Prostate gland (tissue), 2 donors: ENCODE results near the gene MAP4K4. TPM values are rescaled to one million over a fixed set of nuclear protein-coding genes. Genes with fewer than 3 reads are reported as not detected.

ENCODE experiments used
- DNase-seq: peaks from one replicate; pipeline ENCODE4 v3.0.0-alpha.2; 2019; ENCODE audit warnings: low spot score
- H3K27ac ChIP-seq, 2 donors: fragments of 200-600 bp; sonication (generic); 2 replicates each; pipeline ENCODE4 v1.5.1; 2017 to 2019
- H3K27me3 ChIP-seq: fragments of 200-600 bp; sonication (generic); replicated peaks from 2 replicates; pipeline ENCODE4 v1.5.1; 2019; ENCODE audit not compliant: insufficient read depth
- H3K36me3 ChIP-seq, 2 donors: fragments of 200-600 bp; sonication (generic); 1 replicate in 1 of 2; 2 replicates in 1 of 2; pipeline versions ENCODE4 v1.5.1 to v1.8.1; 2017 to 2019
- H3K4me1 ChIP-seq: fragments of 200-600 bp; sonication (generic); replicated peaks from 2 replicates; pipeline ENCODE4 v1.5.1; 2019
- H3K4me3 ChIP-seq, 2 donors: fragments of 200-600 bp; sonication (generic); 2 replicates each; pipeline ENCODE4 v1.5.1; 2017 to 2019
- H3K9me3 ChIP-seq: fragments of 200-600 bp; sonication (generic); 2 replicates; pipeline ENCODE4 v1.5.1; 2017
- CTCF ChIP-seq, 4 experiments: fragments of 200-600 bp in 2 of 4; fragments of 450-650 bp in 2 of 4; sonication (generic) in 2 of 4; IDR thresholded peaks; 1 replicate in 3 of 4; 2 replicates in 1 of 4; pipeline ENCODE4 v1.5.1; 2016 to 2019; ENCODE audit warnings: antibody characterized with exemption in 4 of 4, mild to moderate bottlenecking in 2 of 4, moderate library complexity in 2 of 4
- POLR2A ChIP-seq: fragments of 450-650 bp; IDR thresholded peaks from one replicate; pipeline ENCODE4 v1.6.1; 2016; ENCODE audit warnings: antibody characterized with exemption, mild to moderate bottlenecking
- POLR2AphosphoS5 ChIP-seq: sonication (generic); formaldehyde crosslinking; IDR thresholded peaks from one replicate; pipeline ENCODE4 v1.6.1; 2017; ENCODE audit warnings: antibody characterized with exemption
- WGBS: methylation state at CpG from one replicate; pipeline ENCODE4 v1.1.5; 2018; 5-methylcytosine and 5-hydroxymethylcytosine counted together
- intact Hi-C: fragments of 100-400 bp; cut with DNase I; formaldehyde crosslinking; loops from one replicate; pipeline ENCODE4 v1.14.2; 2022
- total RNA-seq, 2 donors: library from RNA; depleted of rRNA; stranded (reverse); fragments of >200 nt; gene quantifications; one replicate each; pipeline ENCODE4 v1.1.0, GENCODE V29; 2016

MAP4K4 gene
- total RNA-seq, 2 donors from 2014 or later = 23.6 to 107 TPM

- no peak for TF ChIP-seq CTCF (IDR thresholded peaks at IDR 0.05)
- no peak for TF ChIP-seq POLR2AphosphoS5
- TF ChIP-seq POLR2A = no peak
- Histone ChIP-seq H3K4me3 (no peak overlapping the region), H3K9me3 (no peaks in the 10 kb centered on the region), H3K36me3 (no peaks in the 10 kb centered on the region), H3K27me3 (no peaks in the 10 kb centered on the region), H3K27ac (no peak overlapping the region), H3K4me1 (no peaks in the 10 kb centered on the region)
- DNase-seq = no peak
- intact Hi-C loops = no loop called here
- WGBS = 91% methylated on average over 10 of the region's 10 CpGs
Observed at GRCh38 chr2:101665312-101665711, 32.2 kb upstream of the MAP4K4 start.

- TF ChIP-seq CTCF (IDR thresholded peaks at IDR 0.05) (no peak), POLR2A (no peak), POLR2AphosphoS5 (no peak)
- DNase-seq = no peak
- Histone ChIP-seq H3K4me1 (no peaks in the 10 kb centered on the region), H3K27me3 (no peaks in the 10 kb centered on the region), H3K27ac (no peak overlapping the region), H3K9me3 (no peaks in the 10 kb centered on the region), H3K4me3 (no peak overlapping the region), H3K36me3 (no peaks in the 10 kb centered on the region)
- intact Hi-C loops = no loop called here
- 91% methylated on average over 1 of the region's 1 CpG for WGBS
Observed at GRCh38 chr2:101667823-101668222, 29.7 kb upstream of the MAP4K4 start.

GRCh38 chr2:101672047-101672446 is 25.5 kb upstream of the MAP4K4 start:
- 43% methylated on average over 2 of the region's 2 CpGs for WGBS
- TF ChIP-seq POLR2AphosphoS5 = no peak
- no peak for TF ChIP-seq POLR2A
- no peak for TF ChIP-seq CTCF (IDR thresholded peaks at IDR 0.05)
- intact Hi-C loops = no loop called here

GRCh38 chr2:101673920-101674319 is 23.6 kb upstream of the MAP4K4 start:
- no peaks in the 10 kb centered on the region for H3K4me1 ChIP-seq
- 93% methylated on average over 5 of the region's 5 CpGs for WGBS
- H3K36me3 ChIP-seq = no peaks in the 10 kb centered on the region
- intact Hi-C loops = no loop called here
- no peaks in the 10 kb centered on the region for H3K27me3 ChIP-seq
- no peaks in the 10 kb centered on the region for H3K9me3 ChIP-seq
- no peak for TF ChIP-seq CTCF (IDR thresholded peaks at IDR 0.05)
- no peak for TF ChIP-seq POLR2A
- no peak for TF ChIP-seq POLR2AphosphoS5
- no peak for DNase-seq
- no peak overlapping the region for H3K27ac ChIP-seq
- H3K4me3 ChIP-seq = no peak overlapping the region

More at GRCh38 chr2:101672047-101672446, 25.5 kb upstream of the MAP4K4 start:
- no peaks in the 10 kb centered on the region for H3K4me1 ChIP-seq
- no peaks in the 10 kb centered on the region for H3K36me3 ChIP-seq
- no peak overlapping the region for H3K4me3 ChIP-seq
- no peak for DNase-seq
- no peaks in the 10 kb centered on the region for H3K9me3 ChIP-seq
- H3K27ac ChIP-seq = no peak overlapping the region
- no peaks in the 10 kb centered on the region for H3K27me3 ChIP-seq

- DNase-seq = no peak
- Histone ChIP-seq H3K4me1 (no peaks in the 10 kb centered on the region), H3K27me3 (no peaks in the 10 kb centered on the region), H3K27ac (no peak overlapping the region), H3K4me3 (no peak overlapping the region), H3K36me3 (no peaks in the 10 kb centered on the region), H3K9me3 (no peaks in the 10 kb centered on the region)
- intact Hi-C loops = no loop called here
- no peak for TF ChIP-seq POLR2A
- no peak for TF ChIP-seq POLR2AphosphoS5
- no peak for TF ChIP-seq CTCF (IDR thresholded peaks at IDR 0.05)
- WGBS = 46% methylated on average over 2 of the region's 2 CpGs
Observed at GRCh38 chr2:101675512-101675911, 22.0 kb upstream of the MAP4K4 start.
